ENCODE data around the gene ZNF277. TPM values are rescaled to one million over a fixed set of nuclear protein-coding genes. Genes with fewer than 3 reads are reported as not detected.

ZNF277 gene
- total and polyA plus RNA-seq, 10 of the 15 experiments (the other 5 are each of a cell fraction or from before 2014, with no cell fraction given) = 10.6 to 33.9 (median 22.0) TPM

GRCh38 chr7:112254709-112255387 is 48.4 kb downstream of the ZNF277 start:
- WGBS (ENCODE audit: insufficient coverage, insufficient replicate concordance, low lambda C conversion rate, missing lambda C conversion rate) = 90% methylated on average over 6 of the region's 6 CpGs
- ChIA-PET RAD21 (ENCODE audit: unreplicated experiment) (no interaction called here), CTCF (interaction anchor here (0.9 kb wide), 1 partner anchor 9 kb away, joined by 3 read pairs; no protein-coding TSS in a partner anchor), SMC1A (ENCODE audit: uncharacterized antibody, unreplicated experiment) (interaction anchor here (1.1 kb wide), 1 partner anchor 49 kb away, joined by 3 read pairs; no protein-coding TSS in a partner anchor), POLR2A (no interaction called here)
- Histone ChIP-seq H2AFZ (ENCODE audit: control insufficient read depth, low read depth, low read length) (no peak overlapping the region), H3K4me3 (no peak overlapping the region), H4K20me1 (ENCODE audit: control insufficient read depth, insufficient read depth) (no peaks in the 10 kb centered on the region), H3K27me3 (replicated peaks in 1 of 2; ENCODE audit: control insufficient read depth in 2 of 2, insufficient read depth in 2 of 2, low read length in 1 of 2) (no peaks in the 10 kb centered on the region), H3K9me3 (replicated peaks; ENCODE audit: control insufficient read depth, insufficient read depth, low read length) (no peaks in the 10 kb centered on the region), H3K9ac (ENCODE audit: control insufficient read depth, insufficient read depth, low read length) (no peak overlapping the region), H3K79me2 (ENCODE audit: control insufficient read depth, insufficient read depth, low read length) (no peaks in the 10 kb centered on the region), H3K4me2 (ENCODE audit: control insufficient read depth, insufficient read depth) (no peak overlapping the region), H3K4me1 (ENCODE audit: control insufficient read depth, insufficient read depth, low read length) (no peaks in the 10 kb centered on the region), H3K36me3 (ENCODE audit: control insufficient read depth in 2 of 2, insufficient read depth in 2 of 2, low read length in 1 of 2) (no peaks in the 10 kb centered on the region), H3K27ac (ENCODE audit: control insufficient read depth, insufficient read depth) (no peak overlapping the region)
- intact Hi-C loops (cut with micrococcal nuclease; ENCODE audit: unreplicated experiment) (no loop called here), in situ Hi-C loops (cut with MboI) (no loop called here)
- DNase-seq (ENCODE audit: low read depth, low spot score) = no peak
- ATAC-seq = no peak; the same call in 2 of the 3 replicates
- TF ChIP-seq GATAD2B (conservative IDR thresholded peaks at IDR 0.05; ENCODE audit: low read depth) = no peak
- TF ChIP-seq ZSCAN29 (IDR thresholded peaks at IDR 0.05) = no peak
- TF ChIP-seq CBFB (IDR thresholded peaks at IDR 0.05; ENCODE audit: low read depth) = no peak
- BruUV-seq (replicated peaks) = no TSS peak
- FAIRE-seq = no peak

DNA sequence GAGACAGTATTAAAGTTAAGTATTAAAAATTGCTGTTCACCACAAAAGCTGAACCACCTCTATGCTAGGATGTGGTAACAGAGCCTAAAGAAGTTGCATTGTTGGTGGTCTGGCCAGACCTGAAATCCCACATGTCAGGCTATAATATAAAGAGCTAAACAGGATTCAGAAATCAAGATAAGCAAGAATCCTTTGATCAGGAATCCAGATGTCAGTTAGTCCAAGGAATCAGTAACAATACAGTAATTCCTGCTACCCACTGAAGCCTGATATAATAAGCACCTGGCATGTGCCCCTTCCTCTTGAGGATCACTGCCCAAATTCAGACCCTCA is 48.9 kb downstream of the ZNF277 start:
- H3K4me2 ChIP-seq (ENCODE audit: control insufficient read depth, insufficient read depth) = no peak overlapping the region
- H3K79me2 ChIP-seq (ENCODE audit: control insufficient read depth, insufficient read depth, low read length) = no peaks in the 10 kb centered on the region
- ChIA-PET RAD21 (ENCODE audit: unreplicated experiment) (no interaction called here), SMC1A (ENCODE audit: uncharacterized antibody, unreplicated experiment) (interaction anchor here (1.1 kb wide), 1 partner anchor 48 kb away, joined by 3 read pairs; no protein-coding TSS in a partner anchor), POLR2A (no interaction called here), CTCF (interaction anchor here (0.9 kb wide), 1 partner anchor 9 kb away, joined by 3 read pairs; no protein-coding TSS in a partner anchor)
- no peaks in the 10 kb centered on the region for H3K4me1 ChIP-seq (ENCODE audit: control insufficient read depth, insufficient read depth, low read length)
- DNase-seq (ENCODE audit: low read depth, low spot score) = no peak
- BruUV-seq (replicated peaks) = no TSS peak
- no peaks in the 10 kb centered on the region for H3K27me3 ChIP-seq (replicated peaks in 1 of 2; ENCODE audit: control insufficient read depth in 2 of 2, insufficient read depth in 2 of 2, low read length in 1 of 2)
- intact Hi-C loops (cut with micrococcal nuclease; ENCODE audit: unreplicated experiment) = no loop called here
- no peak for ATAC-seq
- no peaks in the 10 kb centered on the region for H3K36me3 ChIP-seq (ENCODE audit: control insufficient read depth in 2 of 2, insufficient read depth in 2 of 2, low read length in 1 of 2)
- no peaks in the 10 kb centered on the region for H3K9me3 ChIP-seq (replicated peaks; ENCODE audit: control insufficient read depth, insufficient read depth, low read length)
- H3K9ac ChIP-seq (ENCODE audit: control insufficient read depth, insufficient read depth, low read length) = no peak overlapping the region
- TF ChIP-seq PBX3 (IDR thresholded peaks at IDR 0.05; ENCODE audit: insufficient replicate concordance, low read depth, low read length) (no peak), ZNF592 (IDR thresholded peaks at IDR 0.05) (no peak), SP1 (IDR thresholded peaks at IDR 0.05; ENCODE audit: low read depth, low read length) (no peak), MEF2A (IDR thresholded peaks at IDR 0.05; ENCODE audit: insufficient read depth, low read depth, low read length) (no peak)
- no peaks in the 10 kb centered on the region for H4K20me1 ChIP-seq (ENCODE audit: control insufficient read depth, insufficient read depth)
- in situ Hi-C loops (cut with MboI) = no loop called here
- no peak overlapping the region for H3K4me3 ChIP-seq
- no peak overlapping the region for H3K27ac ChIP-seq (ENCODE audit: control insufficient read depth, insufficient read depth)
- no peak overlapping the region for H2AFZ ChIP-seq (ENCODE audit: control insufficient read depth, low read depth, low read length)
- no peak for FAIRE-seq
